GM18951 (cell line): ENCODE data around the gene PLPP3.

Experiments used
- POLR2A ChIP-seq: IDR thresholded peaks from 4 replicates; pipeline ENCODE4 v1.6.1; 2011; ENCODE audit warnings: mild to moderate bottlenecking; ENCODE audit not compliant: insufficient read length, insufficient read depth; ENCODE audit errors: extremely low read depth
- in situ Hi-C: fragments of 300-500 bp; cut with MboI; formaldehyde crosslinking; loops from one replicate; pipeline ENCODE4 v1.12.0; 2022; ENCODE audit warnings: low sequenced_read_pairs, mixed read lengths, inconsistent platforms; ENCODE audit not compliant: unreplicated experiment

The PLPP3 gene

DNA sequence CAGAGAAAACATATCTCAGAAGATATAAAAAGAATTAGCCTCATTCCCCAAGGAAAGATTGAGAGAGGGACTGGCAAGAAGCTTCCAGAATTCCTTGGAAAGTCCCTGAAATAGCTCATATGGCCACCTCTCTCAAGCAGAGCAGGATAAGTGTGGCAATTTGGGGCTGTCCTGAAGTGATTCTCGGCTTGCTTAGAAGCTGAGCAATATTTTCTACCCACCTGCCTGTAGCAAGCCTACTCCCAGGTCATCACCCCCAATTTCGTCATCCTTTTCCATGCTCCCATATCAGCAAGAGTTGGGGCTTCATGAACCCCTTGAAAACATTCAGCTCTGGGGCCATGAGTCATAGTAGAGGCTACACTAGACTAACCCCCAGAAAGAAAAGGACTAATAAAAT is 131.5 kb downstream of the PLPP3 start:
- no peak for TF ChIP-seq POLR2A
- in situ Hi-C loops: no loop called here

DNA sequence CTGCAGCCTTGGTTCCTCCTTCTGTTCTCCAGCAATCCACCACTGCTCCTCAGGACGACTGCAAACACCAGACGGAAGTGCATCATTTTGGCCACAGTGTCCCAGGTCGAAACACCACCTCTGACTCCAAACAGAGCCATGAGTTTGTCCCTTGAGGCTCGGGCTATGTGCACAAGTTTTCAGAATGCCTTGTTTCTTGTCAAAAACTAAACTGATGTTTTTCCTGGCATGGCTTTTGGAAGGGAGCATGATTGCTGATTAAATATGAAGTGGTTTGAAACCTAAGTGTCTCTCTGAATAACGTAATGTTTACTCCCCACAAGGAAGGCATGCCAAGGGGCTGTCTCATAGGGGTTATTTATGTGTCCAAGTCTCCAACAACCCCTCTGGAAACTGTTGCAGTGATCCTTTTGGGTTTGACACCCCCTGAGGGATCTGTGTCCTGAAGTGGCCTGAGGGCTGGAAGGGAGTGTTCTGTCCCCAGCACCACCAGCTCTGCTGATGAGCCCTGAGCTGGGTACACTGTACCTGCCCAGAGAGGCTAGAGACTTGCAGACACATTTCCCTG is 132.7 kb downstream of the PLPP3 start:
- in situ Hi-C loops: no loop called here

DNA sequence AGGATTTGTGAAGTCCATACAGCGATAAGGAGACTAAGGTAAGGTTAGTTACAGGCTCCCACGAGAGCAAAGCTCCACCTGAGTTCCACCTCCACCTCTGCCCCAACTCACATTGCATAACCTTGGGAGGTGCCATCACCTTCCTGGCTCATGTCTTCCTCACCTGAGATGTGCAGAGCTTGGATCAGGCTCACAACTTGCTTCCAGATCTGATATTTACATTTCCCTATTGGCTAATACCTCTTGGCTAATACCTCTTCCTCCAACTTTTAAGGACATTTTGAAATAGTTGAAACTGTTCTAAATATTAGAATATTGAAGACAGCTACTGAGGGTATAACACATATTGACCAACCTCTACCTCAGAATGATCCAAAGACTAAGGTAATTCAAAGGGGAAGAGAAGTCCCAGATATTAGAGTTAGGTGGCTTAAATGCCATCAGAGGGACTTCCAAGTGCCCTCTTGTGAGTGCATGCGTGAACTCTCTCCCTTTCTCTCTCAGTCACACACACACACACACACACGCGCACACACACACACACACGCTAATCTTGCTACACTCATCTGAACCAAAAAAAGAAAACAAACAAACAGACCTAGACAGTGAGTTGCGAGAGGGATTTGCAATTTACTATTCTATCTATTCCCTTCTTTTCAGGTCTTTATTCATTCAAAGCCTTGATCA is 134.3 kb downstream of the PLPP3 start:
- in situ Hi-C loops: no loop called here
- no peak for TF ChIP-seq POLR2A

More for the DNA sequence above, 132.7 kb downstream of the PLPP3 start:
- no peak for TF ChIP-seq POLR2A
